HG02973 (cell line): ENCODE data around the gene JMJD4.
"Not testable (repeated sequence)": the region's sequence is repeated elsewhere in the genome, so short reads cannot be mapped to it uniquely, and the experiment has no call there.

Experiments used
- ATAC-seq: cut with Tn5 transposase; IDR thresholded peaks from one replicate; pipeline ENCODE4 v1.9.1; 2021; ENCODE audit warnings: moderate library complexity; ENCODE audit not compliant: unreplicated experiment

Gene JMJD4

DNA sequence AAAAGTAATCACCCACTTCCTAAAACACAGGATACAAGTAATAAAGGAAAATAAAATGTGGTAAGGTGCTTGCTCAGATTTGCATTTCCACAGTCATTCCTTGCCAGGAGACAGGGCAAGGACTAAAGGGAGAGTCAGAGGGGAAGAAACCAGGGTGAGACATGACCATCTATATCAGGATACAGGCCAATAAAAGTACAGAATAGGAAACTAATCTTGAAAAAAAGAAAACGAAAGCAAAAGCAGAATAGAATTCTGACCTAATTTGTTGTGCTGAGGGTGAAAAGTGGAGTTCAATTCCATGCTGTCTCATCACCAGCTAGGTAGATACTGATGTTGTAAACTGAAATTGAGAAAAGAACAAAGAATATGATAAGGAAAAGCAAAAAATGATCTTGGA is 27.3 kb downstream of the JMJD4 start:
- no peak for ATAC-seq

DNA sequence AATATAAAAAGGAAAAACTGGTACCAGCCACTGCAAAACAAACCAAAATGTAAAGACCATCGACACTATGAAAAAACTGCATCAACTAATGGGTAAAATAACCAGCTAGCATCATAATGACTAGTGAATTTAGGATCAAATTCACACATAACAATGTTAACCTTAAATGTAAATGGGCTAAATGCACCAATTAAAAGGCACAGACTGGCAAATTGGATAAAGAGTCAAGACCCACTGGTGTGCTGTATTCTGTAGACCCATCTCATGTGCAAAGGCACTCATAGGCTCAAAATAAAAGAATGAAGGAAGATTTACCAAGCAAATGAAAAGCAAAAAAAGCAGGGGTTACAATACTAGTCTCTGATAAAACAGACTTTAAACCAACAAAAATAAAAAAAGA is 33.5 kb downstream of the JMJD4 start:
- ATAC-seq = not testable (repeated sequence)

DNA sequence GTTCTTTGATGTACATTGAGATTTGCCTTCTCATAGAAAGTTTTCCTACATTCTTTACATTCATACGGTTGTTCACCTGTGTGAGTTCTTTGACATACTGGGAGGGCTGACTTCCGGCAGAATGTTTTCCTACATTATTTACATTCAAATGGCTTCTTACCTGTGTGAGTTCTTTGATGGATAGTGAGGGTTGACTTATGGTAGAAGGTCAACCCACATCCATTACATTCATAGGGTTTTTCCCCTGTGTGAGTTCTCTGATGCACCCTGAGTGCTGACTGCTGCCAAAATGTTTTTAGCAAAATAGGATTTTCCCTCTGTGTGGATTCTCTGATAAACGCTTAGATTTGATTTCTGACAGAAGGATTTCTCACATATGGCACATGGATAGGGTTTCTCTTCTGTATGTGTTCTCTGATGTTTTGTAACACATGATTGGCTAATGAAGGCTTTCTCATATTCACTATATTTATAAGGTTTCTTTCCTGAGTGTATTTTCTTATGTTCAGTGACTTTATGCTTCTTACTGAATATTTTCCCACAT is 37.7 kb downstream of the JMJD4 start:
- no peak for ATAC-seq

DNA sequence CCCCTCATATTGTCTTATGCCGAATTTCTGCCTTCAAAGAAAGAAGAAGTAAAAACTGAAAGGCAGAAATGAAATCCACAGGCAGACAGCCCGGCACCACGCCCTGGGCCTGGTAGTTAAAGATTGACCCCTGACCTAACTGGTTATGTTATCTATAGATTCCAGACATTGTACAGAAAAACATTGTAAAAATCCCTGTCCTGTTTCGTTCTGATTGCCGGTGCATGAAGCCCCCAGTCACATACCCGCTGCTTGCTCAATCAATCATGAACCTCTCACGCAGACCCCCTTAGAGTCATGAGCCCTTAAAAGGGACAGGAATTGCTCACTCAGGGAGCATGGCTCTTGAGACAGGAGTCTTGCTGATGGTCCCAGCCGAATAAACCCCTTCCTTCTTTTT is 49.3 kb downstream of the JMJD4 start:
- ATAC-seq = no peak
